B cell (primary cell): ENCODE results near the gene IGFBP7.

Experiments
- EZH2 ChIP-seq: IDR thresholded peaks from 2 replicates; pipeline ENCODE4 v1.6.1; 2012; ENCODE audit warnings: borderline replicate concordance, low read depth, mild to moderate bottlenecking, moderate library complexity, low read length; ENCODE audit not compliant: insufficient read depth, poor library complexity, severe bottlenecking
- TF ChIP-seq, protein P1 (sequence below): fragments of 200-600 bp; IDR thresholded peaks from one replicate; pipeline ENCODE4 v1.8.0; 2022; ENCODE audit warnings: antibody characterized with exemption, mild to moderate bottlenecking

DNA sequence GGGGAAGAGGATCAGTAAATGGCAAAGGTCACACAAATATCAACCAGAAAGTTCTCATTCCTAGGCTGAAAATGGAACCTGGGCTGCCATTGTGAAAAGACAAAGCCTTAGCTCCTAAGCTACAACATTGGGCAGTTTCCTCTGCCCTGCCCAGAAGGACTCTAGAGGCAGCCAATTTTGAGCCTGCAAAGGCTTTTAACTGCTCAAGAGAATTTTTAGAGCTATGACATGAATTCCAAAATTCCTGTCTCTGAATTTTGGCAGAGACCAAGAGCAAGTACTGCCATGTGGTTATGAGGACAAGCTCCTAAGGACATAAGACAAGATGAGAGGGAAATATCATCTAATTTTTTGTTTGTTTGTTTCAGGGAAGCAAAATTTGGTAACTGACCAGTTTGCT is 29.6 kb upstream of the IGFBP7 start:
- TF ChIP-seq, protein P1, sequence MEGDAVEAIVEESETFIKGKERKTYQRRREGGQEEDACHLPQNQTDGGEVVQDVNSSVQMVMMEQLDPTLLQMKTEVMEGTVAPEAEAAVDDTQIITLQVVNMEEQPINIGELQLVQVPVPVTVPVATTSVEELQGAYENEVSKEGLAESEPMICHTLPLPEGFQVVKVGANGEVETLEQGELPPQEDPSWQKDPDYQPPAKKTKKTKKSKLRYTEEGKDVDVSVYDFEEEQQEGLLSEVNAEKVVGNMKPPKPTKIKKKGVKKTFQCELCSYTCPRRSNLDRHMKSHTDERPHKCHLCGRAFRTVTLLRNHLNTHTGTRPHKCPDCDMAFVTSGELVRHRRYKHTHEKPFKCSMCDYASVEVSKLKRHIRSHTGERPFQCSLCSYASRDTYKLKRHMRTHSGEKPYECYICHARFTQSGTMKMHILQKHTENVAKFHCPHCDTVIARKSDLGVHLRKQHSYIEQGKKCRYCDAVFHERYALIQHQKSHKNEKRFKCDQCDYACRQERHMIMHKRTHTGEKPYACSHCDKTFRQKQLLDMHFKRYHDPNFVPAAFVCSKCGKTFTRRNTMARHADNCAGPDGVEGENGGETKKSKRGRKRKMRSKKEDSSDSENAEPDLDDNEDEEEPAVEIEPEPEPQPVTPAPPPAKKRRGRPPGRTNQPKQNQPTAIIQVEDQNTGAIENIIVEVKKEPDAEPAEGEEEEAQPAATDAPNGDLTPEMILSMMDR: no peak
- TF ChIP-seq EZH2: no peak
